GM23338 (cell line): ENCODE results near the gene BICD2.

Experiments used
- EZH2 ChIP-seq: fragments of 200-600 bp; sonication (generic); IDR thresholded peaks from one replicate; pipeline ENCODE4 v1.8.0; 2017; ENCODE audit warnings: antibody characterized with exemption, mild to moderate bottlenecking, low read depth; ENCODE audit not compliant: unreplicated experiment
- EZH2phosphoT487 ChIP-seq: fragments of 200-600 bp; sonication (generic); IDR thresholded peaks from one replicate; pipeline ENCODE4 v1.8.1; 2018; ENCODE audit warnings: antibody characterized with exemption; ENCODE audit not compliant: unreplicated experiment
- JUNB ChIP-seq: IDR thresholded peaks from one replicate; pipeline ENCODE4 v1.6.1; 2016; ENCODE audit warnings: antibody characterized with exemption; ENCODE audit not compliant: unreplicated experiment
- NANOG ChIP-seq: IDR thresholded peaks from 2 replicates; pipeline ENCODE4 v1.6.1; 2016; ENCODE audit warnings: antibody characterized with exemption, borderline replicate concordance
- POLR2AphosphoS5 ChIP-seq: IDR thresholded peaks from 2 replicates; pipeline ENCODE4 v1.6.1; 2016; ENCODE audit warnings: antibody characterized with exemption, low read depth
- STAT1 ChIP-seq: IDR thresholded peaks from one replicate; pipeline ENCODE4 v1.6.1; 2016; ENCODE audit warnings: antibody characterized with exemption; ENCODE audit not compliant: unreplicated experiment
- ZNF114 ChIP-seq: fragments of 250-450 bp; sonication (Bioruptor Pico); IDR thresholded peaks from 2 replicates; pipeline ENCODE4 v1.5.0; 2020; ENCODE audit warnings: mild to moderate bottlenecking, moderate library complexity
- ZNF331 ChIP-seq: fragments of 250-450 bp; sonication (Bioruptor Pico); IDR thresholded peaks from 2 replicates; pipeline ENCODE4 v1.5.0; 2020; ENCODE audit warnings: low read depth, mild to moderate bottlenecking, moderate library complexity
- TF ChIP-seq, protein P1 (sequence below), 2 experiments: fragments of 200-600 bp in 1 of 2; sonication (generic) in 1 of 2; conservative IDR thresholded peaks; 2 replicates each; pipeline versions ENCODE4 v1.5.1 to v1.6.1; 2016 to 2017; ENCODE audit warnings: antibody characterized with exemption in 2 of 2, low read depth in 2 of 2, mild to moderate bottlenecking in 2 of 2, moderate library complexity in 1 of 2
- TF ChIP-seq, protein P2 (sequence below): IDR thresholded peaks from one replicate; pipeline ENCODE4 v1.6.1; 2018; ENCODE audit warnings: antibody characterized with exemption; ENCODE audit not compliant: unreplicated experiment

DNA sequence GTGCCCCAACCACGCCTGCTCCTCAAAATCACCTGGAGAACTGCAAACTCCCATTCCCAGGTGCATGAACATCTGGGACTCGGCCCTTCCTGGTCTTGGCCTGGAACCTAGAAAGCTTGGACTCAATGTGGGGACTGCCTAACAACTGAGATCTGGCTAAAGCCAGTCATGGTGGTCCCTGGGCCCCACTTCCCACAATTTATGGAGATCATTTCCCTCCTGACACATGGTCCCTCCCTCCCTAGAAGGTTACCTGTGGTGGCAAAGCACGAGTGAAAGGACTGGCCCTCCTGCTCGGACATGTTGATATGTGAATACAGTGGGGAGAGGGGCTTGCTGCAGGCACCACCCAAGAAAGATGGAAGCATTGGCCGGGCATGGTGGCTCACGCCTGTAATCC is 18.8 kb downstream of the BICD2 start:
- TF ChIP-seq, protein P1, sequence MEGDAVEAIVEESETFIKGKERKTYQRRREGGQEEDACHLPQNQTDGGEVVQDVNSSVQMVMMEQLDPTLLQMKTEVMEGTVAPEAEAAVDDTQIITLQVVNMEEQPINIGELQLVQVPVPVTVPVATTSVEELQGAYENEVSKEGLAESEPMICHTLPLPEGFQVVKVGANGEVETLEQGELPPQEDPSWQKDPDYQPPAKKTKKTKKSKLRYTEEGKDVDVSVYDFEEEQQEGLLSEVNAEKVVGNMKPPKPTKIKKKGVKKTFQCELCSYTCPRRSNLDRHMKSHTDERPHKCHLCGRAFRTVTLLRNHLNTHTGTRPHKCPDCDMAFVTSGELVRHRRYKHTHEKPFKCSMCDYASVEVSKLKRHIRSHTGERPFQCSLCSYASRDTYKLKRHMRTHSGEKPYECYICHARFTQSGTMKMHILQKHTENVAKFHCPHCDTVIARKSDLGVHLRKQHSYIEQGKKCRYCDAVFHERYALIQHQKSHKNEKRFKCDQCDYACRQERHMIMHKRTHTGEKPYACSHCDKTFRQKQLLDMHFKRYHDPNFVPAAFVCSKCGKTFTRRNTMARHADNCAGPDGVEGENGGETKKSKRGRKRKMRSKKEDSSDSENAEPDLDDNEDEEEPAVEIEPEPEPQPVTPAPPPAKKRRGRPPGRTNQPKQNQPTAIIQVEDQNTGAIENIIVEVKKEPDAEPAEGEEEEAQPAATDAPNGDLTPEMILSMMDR (conservative IDR thresholded peaks at IDR 0.05; ENCODE audit: low read depth in 2 of 2): no peak
- TF ChIP-seq POLR2AphosphoS5 (no peak), STAT1 (no peak), EZH2phosphoT487 (no peak), EZH2 (no peak), ZNF114 (CRISPR knock-in tag) (no peak), NANOG (no peak), JUNB (no peak), ZNF331 (no peak)
- TF ChIP-seq, protein P2, sequence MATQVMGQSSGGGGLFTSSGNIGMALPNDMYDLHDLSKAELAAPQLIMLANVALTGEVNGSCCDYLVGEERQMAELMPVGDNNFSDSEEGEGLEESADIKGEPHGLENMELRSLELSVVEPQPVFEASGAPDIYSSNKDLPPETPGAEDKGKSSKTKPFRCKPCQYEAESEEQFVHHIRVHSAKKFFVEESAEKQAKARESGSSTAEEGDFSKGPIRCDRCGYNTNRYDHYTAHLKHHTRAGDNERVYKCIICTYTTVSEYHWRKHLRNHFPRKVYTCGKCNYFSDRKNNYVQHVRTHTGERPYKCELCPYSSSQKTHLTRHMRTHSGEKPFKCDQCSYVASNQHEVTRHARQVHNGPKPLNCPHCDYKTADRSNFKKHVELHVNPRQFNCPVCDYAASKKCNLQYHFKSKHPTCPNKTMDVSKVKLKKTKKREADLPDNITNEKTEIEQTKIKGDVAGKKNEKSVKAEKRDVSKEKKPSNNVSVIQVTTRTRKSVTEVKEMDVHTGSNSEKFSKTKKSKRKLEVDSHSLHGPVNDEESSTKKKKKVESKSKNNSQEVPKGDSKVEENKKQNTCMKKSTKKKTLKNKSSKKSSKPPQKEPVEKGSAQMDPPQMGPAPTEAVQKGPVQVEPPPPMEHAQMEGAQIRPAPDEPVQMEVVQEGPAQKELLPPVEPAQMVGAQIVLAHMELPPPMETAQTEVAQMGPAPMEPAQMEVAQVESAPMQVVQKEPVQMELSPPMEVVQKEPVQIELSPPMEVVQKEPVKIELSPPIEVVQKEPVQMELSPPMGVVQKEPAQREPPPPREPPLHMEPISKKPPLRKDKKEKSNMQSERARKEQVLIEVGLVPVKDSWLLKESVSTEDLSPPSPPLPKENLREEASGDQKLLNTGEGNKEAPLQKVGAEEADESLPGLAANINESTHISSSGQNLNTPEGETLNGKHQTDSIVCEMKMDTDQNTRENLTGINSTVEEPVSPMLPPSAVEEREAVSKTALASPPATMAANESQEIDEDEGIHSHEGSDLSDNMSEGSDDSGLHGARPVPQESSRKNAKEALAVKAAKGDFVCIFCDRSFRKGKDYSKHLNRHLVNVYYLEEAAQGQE: no peak
